ENCODE data around the gene MYO16. TPM values are rescaled to one million over a fixed set of nuclear protein-coding genes. Genes with fewer than 3 reads are reported as not detected.
A peak's percentile ranks its signal among the peaks of the same experiment; 100 is the strongest.

Gene MYO16
- total and polyA plus RNA-seq, 7 donors: under 0.01 to 0.33 (median 0.28) TPM; not detected in 2

GRCh38 chr13:109141706-109142105 is 512.3 kb downstream of the MYO16 start:
- no peaks in the 10 kb centered on the region for H3K36me3 ChIP-seq
- intact Hi-C loops (cut with DNase I): loop anchor here (10.0 kb wide), 1 partner anchor 733 kb away; no protein-coding TSS in a partner anchor
- H3K4me1 ChIP-seq: peaks cover 0 to 17% (median 12%) of the 10 kb centered on the region in 4 donors
- no peak overlapping the region for H3K27ac ChIP-seq
- TF ChIP-seq CTCF (IDR thresholded peaks at IDR 0.05) (no peak), POLR2AphosphoS5 (IDR thresholded peaks at IDR 0.05) (no peak), EP300 (IDR thresholded peaks at IDR 0.05) (no peak)
- H3K27me3 ChIP-seq: peaks cover 5 to 16% (median 15%) of the 10 kb centered on the region in 3 donors
- DNase-seq: no peak
- no peaks in the 10 kb centered on the region for H3K9me3 ChIP-seq
- 94 to 95% methylated on average over 14 of the region's 14 CpGs for WGBS, 2 donors
- no peak overlapping the region for H3K4me3 ChIP-seq

- H3K27me3 ChIP-seq: peaks cover 5 to 15% (median 15%) of the 10 kb centered on the region in 3 donors
- intact Hi-C loops (cut with DNase I): loop anchor here (1.0 to 10.0 kb wide), 5 partner anchors 183 to 992 kb away; no protein-coding TSS in a partner anchor
- TF ChIP-seq EP300 (IDR thresholded peaks at IDR 0.05): no peak
- TF ChIP-seq POLR2AphosphoS5 (IDR thresholded peaks at IDR 0.05): no peak
- no peak for TF ChIP-seq CTCF (IDR thresholded peaks at IDR 0.05)
- no peak for TF ChIP-seq POLR2A (IDR thresholded peaks at IDR 0.05)
- DNase-seq: no peak
- H3K4me3 ChIP-seq: no peak overlapping the region
- 54 to 65% methylated on average over 5 of the region's 5 CpGs for WGBS, 2 donors
- peak overlapping the region in 2 of 4 donors; percentile 16 to 55 for H3K27ac ChIP-seq
- no peaks in the 10 kb centered on the region for H3K36me3 ChIP-seq
- no peaks in the 10 kb centered on the region for H3K9me3 ChIP-seq
- H3K4me1 ChIP-seq: peaks cover 0 to 34% (median 30%) of the 10 kb centered on the region in 4 donors
Measured at GRCh38 chr13:109144693-109145437, 515.5 kb downstream of the MYO16 start.

- TF ChIP-seq POLR2AphosphoS5 (IDR thresholded peaks at IDR 0.05) (peak; percentile 34 to 76 (median 62)), CTCF (IDR thresholded peaks at IDR 0.05) (peak; percentile 49 to 77 (median 67)), EP300 (IDR thresholded peaks at IDR 0.05) (no peak), POLR2A (IDR thresholded peaks at IDR 0.05) (no peak)
- H3K4me1 ChIP-seq: peaks cover 0 to 28% (median 24%) of the 10 kb centered on the region in 4 donors
- H3K4me3 ChIP-seq: no peak overlapping the region
- H3K9me3 ChIP-seq: no peaks in the 10 kb centered on the region
- DNase-seq: no peak
- H3K27ac ChIP-seq: peak overlapping the region in 2 of 4 donors; percentile 55 to 69
- H3K36me3 ChIP-seq: no peaks in the 10 kb centered on the region
- WGBS, 2 donors: 13 to 19% methylated on average over 4 of the region's 4 CpGs
- peaks cover 2 to 8% (median 8%) of the 10 kb centered on the region in 3 donors for H3K27me3 ChIP-seq
- intact Hi-C loops (cut with DNase I): loop anchor here (1.0 to 10.0 kb wide), 5 partner anchors 183 to 992 kb away; no protein-coding TSS in a partner anchor
Measured at GRCh38 chr13:109145631-109146030, 516.2 kb downstream of the MYO16 start.

- H3K27ac ChIP-seq: peak overlapping the region in 3 of 4 donors; percentile 30 to 69 (median 61)
- H3K4me3 ChIP-seq: no peak overlapping the region
- peaks cover 0 to 26% (median 20%) of the 10 kb centered on the region in 4 donors for H3K4me1 ChIP-seq
- intact Hi-C loops (cut with DNase I): loop anchor here (5.0 to 10.0 kb wide), 4 partner anchors 184 to 991 kb away; no protein-coding TSS in a partner anchor
- H3K9me3 ChIP-seq: no peaks in the 10 kb centered on the region
- no peaks in the 10 kb centered on the region for H3K36me3 ChIP-seq
- TF ChIP-seq EP300 (IDR thresholded peaks at IDR 0.05): no peak
- 83 to 93% methylated on average over 4 of the region's 4 CpGs for WGBS, 2 donors
- H3K27me3 ChIP-seq: peaks cover 0 to under 1% (median 0%) of the 10 kb centered on the region in 3 donors
- no peak for DNase-seq
Measured at GRCh38 chr13:109146393-109146792, 517.0 kb downstream of the MYO16 start.

GRCh38 chr13:109146912-109147647 is 517.7 kb downstream of the MYO16 start:
- no peak for TF ChIP-seq CTCF (IDR thresholded peaks at IDR 0.05)
- TF ChIP-seq EP300 (IDR thresholded peaks at IDR 0.05): no peak
- no peak for TF ChIP-seq POLR2AphosphoS5 (IDR thresholded peaks at IDR 0.05)
- TF ChIP-seq POLR2A (IDR thresholded peaks at IDR 0.05): no peak
- 80 to 87% methylated on average over 11 of the region's 11 CpGs for WGBS, 2 donors
- Histone ChIP-seq H3K27ac (peak overlapping the region in 3 of 4 donors; percentile 30 to 69 (median 61)), H3K4me1 (peaks cover 0 to 26% (median 20%) of the 10 kb centered on the region in 4 donors), H3K27me3 (no peaks in the 10 kb centered on the region), H3K36me3 (no peaks in the 10 kb centered on the region), H3K4me3 (no peak overlapping the region), H3K9me3 (no peaks in the 10 kb centered on the region)
- intact Hi-C loops (cut with DNase I): loop anchor here (5.0 to 10.0 kb wide), 4 partner anchors 185 to 990 kb away; no protein-coding TSS in a partner anchor
- no peak for DNase-seq
